Gastrocnemius medialis (tissue), 4 donors: Measurements from ENCODE around the gene HTRA3.

Experiments used
- CTCF ChIP-seq, 5 experiments: fragments of 450-650 bp in 3 of 5; fragments of 200-600 bp in 2 of 5; sonication (generic) in 2 of 5; IDR thresholded peaks in 4 of 5; conservative IDR thresholded peaks in 1 of 5; 1 replicate in 4 of 5; 2 replicates in 1 of 5; pipeline ENCODE4 v1.5.1; 2016 to 2019; ENCODE audit warnings: antibody characterized with exemption in 5 of 5, mild to moderate bottlenecking in 3 of 5, moderate library complexity in 3 of 5
- POLR2A ChIP-seq, 2 donors: fragments of 450-650 bp; IDR thresholded peaks; one replicate each; pipeline ENCODE4 v1.6.1; 2017; ENCODE audit warnings: antibody characterized with exemption in 2 of 2, mild to moderate bottlenecking in 2 of 2, moderate library complexity in 2 of 2

- no peak for TF ChIP-seq CTCF (IDR thresholded peaks at IDR 0.05 in 4 of 5, conservative IDR thresholded peaks at IDR 0.05 in 1 of 5)
- no peak for TF ChIP-seq POLR2A (IDR thresholded peaks at IDR 0.05)
Measured at GRCh38 chr4:8239661-8240060, 29.9 kb upstream of the HTRA3 start.
